IMR-90 (cell line): ENCODE measurements around the gene LAPTM5. TPM values are rescaled to one million over a fixed set of nuclear protein-coding genes. Genes with fewer than 3 reads are reported as not detected.

Experiments
- ATAC-seq: fragments of 200-7000 bp; cut with Tn5 transposase; 2 replicates; pipeline ENCODE4 v1.9.1; 2020; ENCODE audit warnings: low read depth, mild to moderate bottlenecking, moderate library complexity
- BruUV-seq: library from RNA; stranded (reverse); fragments of 400-500 nt; replicated peaks from 2 replicates; lab custom pipeline; 2021; lab: Mats Ljungman, UMichigan
- CTCF ChIA-PET: fragments of 300-600 bp; formaldehyde crosslinking; extraction: SDS; loops from one replicate; lab custom pipeline; 2021; ENCODE audit warnings: antibody characterized with exemption; lab: Yijun Ruan, JAX
- POLR2A ChIA-PET: fragments of 300-600 bp; sonication (Branson Sonifier 250); formaldehyde crosslinking; loops from one replicate; lab custom pipeline; 2022; ENCODE audit warnings: antibody characterized with exemption; ENCODE audit not compliant: unreplicated experiment; lab: Charles Lee
- DNase-seq: peaks from one replicate; pipeline ENCODE4 v3.0.0; 2013
- H2AFZ ChIP-seq: replicated peaks from 2 replicates; pipeline ENCODE3; 2013; ENCODE audit warnings: low read length, mild to moderate bottlenecking; ENCODE audit not compliant: poor library complexity
- H2AK5ac ChIP-seq: 2 replicates; pipeline ENCODE4 v1.6.1; 2013; ENCODE audit warnings: low read depth, low read length, inconsistent platforms
- H2AK9ac ChIP-seq: replicated peaks from 2 replicates; pipeline ENCODE3; 2013; ENCODE audit warnings: mild to moderate bottlenecking, low read depth, low read length, moderate library complexity; ENCODE audit not compliant: poor library complexity
- H2BK120ac ChIP-seq: 2 replicates; pipeline ENCODE4 v1.6.1; 2013; ENCODE audit warnings: low read depth, low read length, inconsistent platforms
- H2BK15ac ChIP-seq: 3 replicates; pipeline ENCODE4 v1.6.1; 2013; ENCODE audit warnings: low read depth, low read length, inconsistent platforms
- H2BK20ac ChIP-seq: 2 replicates; pipeline ENCODE4 v1.6.1; 2013; ENCODE audit warnings: low read depth, mild to moderate bottlenecking, inconsistent platforms, low read length, moderate library complexity
- H2BK5ac ChIP-seq: 2 replicates; pipeline ENCODE4 v1.6.1; 2013; ENCODE audit warnings: mild to moderate bottlenecking, low read depth, low read length, inconsistent platforms; ENCODE audit not compliant: poor library complexity, severe bottlenecking
- H3K14ac ChIP-seq: replicated peaks from 2 replicates; pipeline ENCODE4 v1.6.1; 2013; ENCODE audit warnings: low read depth, low read length, inconsistent platforms
- H3K18ac ChIP-seq: 2 replicates; pipeline ENCODE4 v1.6.1; 2013; ENCODE audit warnings: low read depth, low read length, control low read depth
- H3K23ac ChIP-seq: 2 replicates; pipeline ENCODE4 v1.6.1; 2013; ENCODE audit warnings: low read depth, low read length, inconsistent platforms
- H3K27ac ChIP-seq: 2 replicates; pipeline ENCODE4 v1.5.1; 2013; ENCODE audit warnings: mild to moderate bottlenecking, control low read depth, low read length; ENCODE audit not compliant: insufficient read depth
- H3K27me3 ChIP-seq: 2 replicates; pipeline ENCODE4 v1.6.1; 2013; ENCODE audit warnings: low read length; ENCODE audit not compliant: control insufficient read depth, insufficient read depth
- H3K36me3 ChIP-seq: 2 replicates; pipeline ENCODE4 v1.6.1; 2013; ENCODE audit warnings: low read length, mixed read lengths; ENCODE audit not compliant: control insufficient read depth, insufficient read depth
- H3K4ac ChIP-seq: 2 replicates; pipeline ENCODE4 v1.6.1; 2013; ENCODE audit warnings: low read depth, low read length, inconsistent platforms
- H3K4me1 ChIP-seq: 2 replicates; pipeline ENCODE4 v1.6.1; 2013; ENCODE audit warnings: low read length, mixed read lengths; ENCODE audit not compliant: control insufficient read depth, insufficient read depth
- H3K4me2 ChIP-seq: 2 replicates; pipeline ENCODE4 v1.6.1; 2013; ENCODE audit warnings: low read depth, mild to moderate bottlenecking, control low read depth, low read length, moderate library complexity
- H3K4me3 ChIP-seq: 2 replicates; pipeline ENCODE4 v1.5.1; 2013; ENCODE audit warnings: low read depth, mild to moderate bottlenecking, control low read depth, low read length, moderate library complexity; ENCODE audit not compliant: insufficient read depth
- H3K56ac ChIP-seq: 2 replicates; pipeline ENCODE4 v1.6.1; 2013; ENCODE audit warnings: low read length, inconsistent platforms; ENCODE audit not compliant: insufficient read depth; ENCODE audit errors: extremely low read depth
- H3K79me1 ChIP-seq, 2 experiments: 2 replicates each; pipeline ENCODE4 v1.6.1; 2013; ENCODE audit warnings: low read length in 2 of 2, inconsistent platforms in 1 of 2, low read depth in 1 of 2
- H3K9ac ChIP-seq: 2 replicates; pipeline ENCODE4 v1.6.1; 2013; ENCODE audit warnings: low read depth, low read length, control low read depth
- H3K9me1 ChIP-seq: 2 replicates; pipeline ENCODE4 v1.6.1; 2013; ENCODE audit warnings: low read length, inconsistent platforms; ENCODE audit not compliant: insufficient read depth
- H3K9me3 ChIP-seq: 2 replicates; pipeline ENCODE4 v1.6.1; 2013; ENCODE audit warnings: low read length; ENCODE audit not compliant: control insufficient read depth, insufficient read depth
- H4K20me1 ChIP-seq: 2 replicates; pipeline ENCODE4 v1.6.1; 2013; ENCODE audit warnings: low read length, inconsistent platforms; ENCODE audit not compliant: insufficient read depth
- H4K5ac ChIP-seq: 2 replicates; pipeline ENCODE4 v1.6.1; 2013; ENCODE audit warnings: mild to moderate bottlenecking, low read depth, low read length, control low read depth
- H4K8ac ChIP-seq, 2 experiments: 2 replicates each; pipeline ENCODE4 v1.6.1; 2013; ENCODE audit warnings: low read depth in 2 of 2, low read length in 2 of 2, control low read depth in 1 of 2, inconsistent platforms in 1 of 2
- H4K91ac ChIP-seq: 2 replicates; pipeline ENCODE4 v1.6.1; 2013; ENCODE audit warnings: low read depth, low read length, inconsistent platforms; ENCODE audit not compliant: insufficient read depth
- MAFK ChIP-seq: IDR thresholded peaks from 2 replicates; pipeline ENCODE4 v1.6.1; 2012; ENCODE audit warnings: low read depth, low read length, improper control_type of control experiment
- NFE2L2 ChIP-seq: fragments of 150-350 bp; IDR thresholded peaks from 2 replicates; pipeline ENCODE4 v1.6.1; 2016; ENCODE audit warnings: low read depth, mild to moderate bottlenecking, low read length
- RCOR1 ChIP-seq: IDR thresholded peaks from 2 replicates; pipeline ENCODE4 v1.6.1; 2012; ENCODE audit warnings: mild to moderate bottlenecking, low read length, improper control_type of control experiment; ENCODE audit not compliant: insufficient replicate concordance
- RFX5 ChIP-seq: IDR thresholded peaks from 2 replicates; pipeline ENCODE4 v1.8.0; 2012; ENCODE audit warnings: low read depth, mild to moderate bottlenecking, low read length, moderate library complexity
- SMC3 ChIP-seq: fragments of 150-350 bp; IDR thresholded peaks from 2 replicates; pipeline ENCODE4 v1.6.1; 2016; ENCODE audit warnings: low read depth, mild to moderate bottlenecking, antibody characterized with exemption, low read length, moderate library complexity
- WGBS, 2 experiments: methylation state at CpG; one replicate each; pipeline versions ENCODE4 v1.1.5 to v1.1.7; 2013; ENCODE audit warnings: missing lambda C conversion rate in 2 of 2; ENCODE audit not compliant: insufficient read length in 1 of 2; ENCODE audit errors: extremely low coverage in 2 of 2; 5-methylcytosine and 5-hydroxymethylcytosine counted together
- dilution Hi-C: fragments of 300-500 bp; cut with HindIII; formaldehyde crosslinking; loops from one replicate; pipeline ENCODE4 v1.14.3; 2018; ENCODE audit warnings: low sequenced_read_pairs; ENCODE audit not compliant: unreplicated experiment
- in situ Hi-C: fragments of 300-500 bp; cut with MboI; formaldehyde crosslinking; loops from 3 replicates; pipeline ENCODE4 v1.14.3; 2019; ENCODE audit warnings: low sequenced_read_pairs, inconsistent platforms, mixed read lengths
- intact Hi-C: fragments of 100-400 bp; cut with micrococcal nuclease; formaldehyde crosslinking; loops from 2 replicates; pipeline ENCODE4 v1.10.0; 2022
- polyA plus RNA-seq, 3 experiments: library from polyadenylated mRNA; depleted of rRNA; stranded (reverse); fragments of >200 nt; gene quantifications; 2 replicates each; pipeline ENCODE4 v1.2.3, GENCODE V29; 2012; ENCODE audit warnings: low replicate concordance in 1 of 3
- total RNA-seq: library from RNA; depleted of rRNA; stranded (reverse); fragments of >200 nt; gene quantifications from 2 replicates; pipeline ENCODE4 v1.2.3, GENCODE V29; 2012

Gene LAPTM5
- total and polyA plus RNA-seq, 2 of the 4 experiments (the other 2 are of a cell fraction), result 0.09 TPM; not detected in 1

DNA sequence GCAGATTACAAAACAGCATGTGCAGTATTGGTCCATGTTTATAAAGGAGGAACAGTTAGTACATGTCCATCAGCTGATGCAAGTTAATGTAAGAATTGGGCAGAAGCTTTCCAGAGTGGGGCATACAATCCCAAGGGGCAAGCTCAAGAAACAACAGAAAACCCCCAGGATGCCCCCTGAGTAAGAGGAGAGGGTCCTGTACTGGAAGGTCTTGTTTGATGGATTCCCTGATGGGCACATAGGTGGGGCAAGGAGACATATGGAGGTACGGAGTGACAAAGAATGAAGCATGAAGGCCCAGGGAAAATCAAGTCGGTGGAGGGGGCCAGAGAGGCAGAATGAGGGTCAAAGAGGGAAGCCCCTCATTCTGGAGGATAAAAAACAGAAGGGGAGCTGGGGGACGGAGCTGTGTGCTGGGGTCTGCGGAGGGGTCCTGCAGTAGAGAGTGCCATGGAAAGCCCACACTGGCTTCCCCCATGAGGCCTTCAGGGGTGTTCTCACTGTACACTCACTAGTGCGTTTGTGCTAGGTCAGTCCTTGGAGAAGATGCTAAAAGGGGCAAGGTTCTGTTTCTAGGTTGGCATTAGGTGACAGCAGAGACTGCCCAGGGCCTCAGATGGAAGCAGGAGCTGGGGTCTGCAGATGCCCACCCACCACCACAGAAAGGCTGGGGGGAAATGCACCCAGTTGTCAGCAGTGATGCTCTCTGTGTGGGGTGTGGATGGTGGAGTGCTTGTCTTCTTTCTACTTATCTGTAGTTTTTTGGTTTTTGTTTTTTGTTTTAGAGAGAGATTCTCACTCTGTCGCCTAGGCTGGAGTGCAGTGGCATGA, 21.7 kb downstream of the LAPTM5 start:
- no peak overlapping the region for H4K8ac ChIP-seq
- H3K14ac ChIP-seq, result no peak overlapping the region
- DNase-seq, result no peak
- H2BK20ac ChIP-seq, result no peak overlapping the region
- no peak overlapping the region for H2BK120ac ChIP-seq
- no peak for ATAC-seq
- in situ Hi-C loops, result no loop called here
- H3K9me1 ChIP-seq, result no peaks in the 10 kb centered on the region
- intact Hi-C loops, result no loop called here
- H4K91ac ChIP-seq, result no peak overlapping the region
- dilution Hi-C loops, result no loop called here
- no peak overlapping the region for H3K4me2 ChIP-seq
- H2BK15ac ChIP-seq, result no peak overlapping the region
- H3K18ac ChIP-seq, result no peak overlapping the region
- H3K79me1 ChIP-seq, result no peaks in the 10 kb centered on the region
- H2BK5ac ChIP-seq, result no peak overlapping the region
- no peak overlapping the region for H3K4ac ChIP-seq
- ChIA-PET POLR2A (no interaction called here), CTCF (interaction anchor here (0.6 to 0.8 kb wide), 3 partner anchors 9 to 30 kb away, joined by 3 to 6 read pairs (median 3); no protein-coding TSS in a partner anchor)
- no peaks in the 10 kb centered on the region for H3K4me1 ChIP-seq
- H3K27ac ChIP-seq, result no peak overlapping the region
- H2AK5ac ChIP-seq, result no peak overlapping the region
- no peak overlapping the region for H3K4me3 ChIP-seq
- no peaks in the 10 kb centered on the region for H3K36me3 ChIP-seq
- no peak overlapping the region for H2AK9ac ChIP-seq
- H3K56ac ChIP-seq, result no peak overlapping the region
- H2AFZ ChIP-seq, result no peak overlapping the region
- H3K27me3 ChIP-seq, result peaks cover 38% of the 10 kb centered on the region
- no peak overlapping the region for H3K9ac ChIP-seq
- WGBS, 2 experiments, result 62% methylated on average over 3 of the region's 6 CpGs; no CpG with 5 or more reads in 1 of the 2 experiments
- peaks cover 7% of the 10 kb centered on the region for H3K9me3 ChIP-seq
- no peak for TF ChIP-seq MAFK
- no peak for TF ChIP-seq RFX5
- no peak for TF ChIP-seq SMC3
- TF ChIP-seq NFE2L2, result no peak
- no peak for TF ChIP-seq RCOR1
- H4K20me1 ChIP-seq, result no peaks in the 10 kb centered on the region
- BruUV-seq, result no TSS peak
- no peak overlapping the region for H3K23ac ChIP-seq
- H4K5ac ChIP-seq, result no peak overlapping the region
